PC-3 (cell line): Measurements from ENCODE around the gene TAX1BP3. TPM values are rescaled to one million over a fixed set of nuclear protein-coding genes. Genes with fewer than 3 reads are reported as not detected.
A peak's percentile ranks its signal among the peaks of the same experiment; 100 is the strongest.

Experiments
- ATAC-seq: fragments of 200-7000 bp; cut with Tn5 transposase; 2 replicates; pipeline ENCODE4 v1.9.1; 2020; ENCODE audit warnings: mild to moderate bottlenecking, moderate library complexity
- BruUV-seq: library from RNA; stranded (reverse); fragments of 400-500 nt; replicated peaks from 2 replicates; lab custom pipeline; 2021; lab: Mats Ljungman, UMichigan
- CTCF ChIA-PET: fragments of 300-600 bp; sonication (Branson Sonifier 250); formaldehyde crosslinking; loops from one replicate; lab custom pipeline; 2022; ENCODE audit warnings: antibody characterized with exemption; lab: Charles Lee
- POLR2A ChIA-PET: fragments of 300-600 bp; sonication (Branson Sonifier 250); formaldehyde crosslinking; loops from one replicate; lab custom pipeline; 2022; ENCODE audit warnings: antibody characterized with exemption; ENCODE audit not compliant: unreplicated experiment; lab: Charles Lee
- DNase-seq: peaks from one replicate; pipeline ENCODE4 v3.0.0-alpha.2; 2015
- H2AFZ ChIP-seq: fragments of 300-600 bp; sonication (generic); 2 replicates; pipeline ENCODE4 v1.6.0; 2016; ENCODE audit warnings: antibody characterized with exemption, low read length
- H3F3A ChIP-seq: fragments of 300-600 bp; sonication (generic); one replicate; pipeline ENCODE4 v1.6.0; 2017; ENCODE audit warnings: antibody characterized with exemption, low read length, control low read depth, mild to moderate bottlenecking; ENCODE audit not compliant: unreplicated experiment
- H3K27ac ChIP-seq: fragments of 300-600 bp; sonication (generic); 2 replicates; pipeline ENCODE4 v1.5.1; 2016; ENCODE audit warnings: mild to moderate bottlenecking, low read length
- H3K27me3 ChIP-seq: fragments of 300-600 bp; sonication (generic); 2 replicates; pipeline ENCODE4 v1.6.1; 2016; ENCODE audit warnings: low read length, mixed read lengths
- H3K36me3 ChIP-seq: fragments of 300-600 bp; sonication (generic); 2 replicates; pipeline ENCODE4 v1.6.1; 2016; ENCODE audit warnings: low read depth, mixed run types, low read length, mixed read lengths
- H3K4me1 ChIP-seq: fragments of 300-600 bp; sonication (generic); 2 replicates; pipeline ENCODE4 v1.5.1; 2016; ENCODE audit warnings: low read length; ENCODE audit not compliant: insufficient read depth
- H3K4me2 ChIP-seq: fragments of 300-600 bp; sonication (generic); 2 replicates; pipeline ENCODE4 v1.6.0; 2016; ENCODE audit warnings: low read length
- H3K4me3 ChIP-seq: fragments of 300-600 bp; sonication (generic); 2 replicates; pipeline ENCODE4 v1.5.1; 2016; ENCODE audit warnings: mild to moderate bottlenecking, low read length, mixed read lengths
- H3K79me2 ChIP-seq: fragments of 300-600 bp; sonication (generic); 2 replicates; pipeline ENCODE4 v1.6.1; 2017; ENCODE audit warnings: low read length, mixed read lengths
- H3K9ac ChIP-seq: fragments of 300-600 bp; sonication (generic); 2 replicates; pipeline ENCODE4 v1.6.0; 2016; ENCODE audit warnings: mild to moderate bottlenecking, low read length
- H3K9me2 ChIP-seq: fragments of 300-600 bp; sonication (generic); replicated peaks from 2 replicates; pipeline ENCODE4 v1.6.1; 2016; ENCODE audit warnings: mixed run types, low read length, mixed read lengths
- H3K9me3 ChIP-seq: fragments of 300-600 bp; sonication (generic); 2 replicates; pipeline ENCODE4 v1.6.1; 2016; ENCODE audit warnings: low read length, mixed read lengths
- H4K20me1 ChIP-seq: fragments of 300-600 bp; sonication (generic); 2 replicates; pipeline ENCODE4 v1.6.1; 2016; ENCODE audit warnings: low read length, mixed read lengths
- CTCF ChIP-seq: fragments of 300-600 bp; sonication (generic); conservative IDR thresholded peaks from 2 replicates; pipeline ENCODE4 v1.5.1; 2017; ENCODE audit warnings: antibody characterized with exemption, low read depth, mild to moderate bottlenecking, low read length
- EZH2 ChIP-seq: fragments of 300-600 bp; sonication (generic); IDR thresholded peaks from one replicate; pipeline ENCODE4 v1.6.1; 2017; ENCODE audit warnings: antibody characterized with exemption, mild to moderate bottlenecking, low read length; ENCODE audit not compliant: unreplicated experiment
- EZH2phosphoT487 ChIP-seq: fragments of 300-600 bp; sonication (generic); IDR thresholded peaks from 2 replicates; pipeline ENCODE4 v1.6.1; 2018; ENCODE audit warnings: mild to moderate bottlenecking, antibody characterized with exemption, low read length, borderline replicate concordance
- intact Hi-C: fragments of 100-400 bp; cut with micrococcal nuclease; formaldehyde crosslinking; loops from 2 replicates; pipeline ENCODE4 v1.9.0; 2023
- total RNA-seq: library from RNA; depleted of rRNA; stranded (reverse); fragments of >200 nt; gene quantifications from 2 replicates; pipeline ENCODE4 v1.2.3, GENCODE V29; 2014

The TAX1BP3 gene
- total RNA-seq, 1 experiment from 2014 or later = 87.7 TPM

GRCh38 chr17:3667366-3668278 is 756 bp downstream of the TAX1BP3 start:
- intact Hi-C loops = loop anchor here (2.0 kb wide), 1 partner anchor 31 kb away; the partner anchor contains the start of genes CTNS and SHPK
- Histone ChIP-seq H4K20me1 (peaks cover 13% of the 10 kb centered on the region; the same call in 1 of the 2 replicates), H3K79me2 (peaks cover 47% of the 10 kb centered on the region), H3K27me3 (no peaks in the 10 kb centered on the region), H3F3A (no peaks in the 10 kb centered on the region), H3K9me3 (no peaks in the 10 kb centered on the region), H3K36me3 (no peaks in the 10 kb centered on the region), H3K4me3 (peak overlapping the region; percentile 99), H3K4me2 (peak overlapping the region; percentile 99), H3K9me2 (no peaks in the 10 kb centered on the region), H2AFZ (peak overlapping the region; percentile 46), H3K4me1 (peaks cover 11% of the 10 kb centered on the region; the same call in 1 of the 2 replicates), H3K9ac (peak overlapping the region; percentile 95), H3K27ac (peak overlapping the region; percentile 83)
- TF ChIP-seq EZH2phosphoT487 (no peak), CTCF (peak; percentile 16; the same call in 1 of the 2 replicates)
- ChIA-PET POLR2A (interaction anchor here (0.5 to 0.7 kb wide), 2 partner anchors 8 to 943 kb away, joined by 3 to 4 read pairs; no protein-coding TSS in a partner anchor), CTCF (interaction anchor here (1.0 kb wide), 1 partner anchor 32 kb away, joined by 3 read pairs; the partner anchor contains the start of gene SHPK)
- DNase-seq (peak; percentile 82), ATAC-seq (peak; percentile 71)
- TSS peak; percentile 45 for BruUV-seq

GRCh38 chr17:3666516-3666915 is 1.9 kb downstream of the TAX1BP3 start:
- no peaks in the 10 kb centered on the region for H3K9me2 ChIP-seq
- H3K4me2 ChIP-seq = peak overlapping the region; percentile 99; the same call in 1 of the 2 replicates
- peaks cover 47% of the 10 kb centered on the region for H3K79me2 ChIP-seq
- intact Hi-C loops = no loop called here
- DNase-seq (no peak), ATAC-seq (no peak)
- no peak overlapping the region for H3K4me3 ChIP-seq
- CTCF ChIA-PET = no interaction called here
- peaks cover 13% of the 10 kb centered on the region; the same call in 1 of the 2 replicates for H4K20me1 ChIP-seq
- no peaks in the 10 kb centered on the region for H3F3A ChIP-seq
- H3K36me3 ChIP-seq = no peaks in the 10 kb centered on the region
- H3K9me3 ChIP-seq = no peaks in the 10 kb centered on the region
- H3K27me3 ChIP-seq = no peaks in the 10 kb centered on the region
- TF ChIP-seq CTCF (no peak), EZH2 (no peak), EZH2phosphoT487 (no peak)
- POLR2A ChIA-PET = no interaction called here
- H2AFZ ChIP-seq = no peak overlapping the region
- H3K4me1 ChIP-seq = peaks cover 11% of the 10 kb centered on the region; the same call in 1 of the 2 replicates
- BruUV-seq = no TSS peak
- no peak overlapping the region for H3K27ac ChIP-seq
- H3K9ac ChIP-seq = no peak overlapping the region

GRCh38 chr17:3665834-3666233 is 2.5 kb downstream of the TAX1BP3 start:
- BruUV-seq = no TSS peak
- H3K27ac ChIP-seq = no peak overlapping the region
- peaks cover 46% of the 10 kb centered on the region for H3K79me2 ChIP-seq
- H3K4me3 ChIP-seq = no peak overlapping the region
- H3K4me2 ChIP-seq = no peak overlapping the region
- H3F3A ChIP-seq = no peaks in the 10 kb centered on the region
- ChIA-PET CTCF (no interaction called here), POLR2A (no interaction called here)
- TF ChIP-seq EZH2phosphoT487 (no peak), EZH2 (no peak), CTCF (no peak)
- ATAC-seq (no peak), DNase-seq (no peak)
- H3K9me3 ChIP-seq = no peaks in the 10 kb centered on the region
- peaks cover 11% of the 10 kb centered on the region; the same call in 1 of the 2 replicates for H3K4me1 ChIP-seq
- no peaks in the 10 kb centered on the region for H3K9me2 ChIP-seq
- intact Hi-C loops = no loop called here
- H4K20me1 ChIP-seq = peaks cover 13% of the 10 kb centered on the region; the same call in 1 of the 2 replicates
- H3K27me3 ChIP-seq = no peaks in the 10 kb centered on the region
- H3K9ac ChIP-seq = no peak overlapping the region
- H3K36me3 ChIP-seq = no peaks in the 10 kb centered on the region
- H2AFZ ChIP-seq = no peak overlapping the region
